Suprapubic skin (tissue), 4 donors: Measurements from ENCODE around the gene PEPD. TPM values are rescaled to one million over a fixed set of nuclear protein-coding genes. Genes with fewer than 3 reads are reported as not detected.

ENCODE experiments used
- DNase-seq, 2 donors: peaks; one replicate each; pipeline ENCODE4 v3.0.0-alpha.2; 2019; ENCODE audit warnings: low spot score in 2 of 2
- H3K27ac ChIP-seq: fragments of 200-600 bp; sonication (generic); one replicate; pipeline ENCODE4 v1.5.1; 2019
- H3K27me3 ChIP-seq: fragments of 200-600 bp; sonication (generic); one replicate; pipeline ENCODE4 v1.5.1; 2019
- H3K36me3 ChIP-seq: fragments of 200-600 bp; sonication (generic); one replicate; pipeline ENCODE4 v1.5.1; 2019
- H3K4me1 ChIP-seq: fragments of 200-600 bp; sonication (generic); one replicate; pipeline ENCODE4 v1.5.1; 2019
- H3K4me3 ChIP-seq: fragments of 200-600 bp; sonication (generic); one replicate; pipeline ENCODE4 v1.5.1; 2019; ENCODE audit warnings: mild to moderate bottlenecking
- H3K9me3 ChIP-seq: fragments of 200-600 bp; sonication (generic); one replicate; pipeline ENCODE4 v1.5.1; 2019
- EP300 ChIP-seq: sonication (generic); formaldehyde crosslinking; IDR thresholded peaks from one replicate; pipeline ENCODE4 v1.6.1; 2017; ENCODE audit warnings: antibody characterized with exemption
- POLR2A ChIP-seq, 2 donors: fragments of 450-650 bp; IDR thresholded peaks; one replicate each; pipeline ENCODE4 v1.6.1; 2017; ENCODE audit warnings: antibody characterized with exemption in 2 of 2, mild to moderate bottlenecking in 2 of 2, moderate library complexity in 2 of 2
- POLR2AphosphoS5 ChIP-seq, 3 donors: sonication (generic); formaldehyde crosslinking; IDR thresholded peaks; one replicate each; pipeline ENCODE4 v1.6.1; 2017; ENCODE audit warnings: antibody characterized with exemption in 3 of 3
- WGBS: methylation state at CpG from one replicate; pipeline ENCODE4 v1.1.5; 2018; 5-methylcytosine and 5-hydroxymethylcytosine counted together
- total RNA-seq, 4 donors: library from RNA; depleted of rRNA; stranded (reverse); fragments of >200 nt; gene quantifications; one replicate each; pipeline ENCODE4 v1.1.0, GENCODE V29; 2016
- TF ChIP-seq, protein P1 (sequence below), 2 donors: fragments of 200-600 bp in 1 of 2; fragments of 450-650 bp in 1 of 2; sonication (generic) in 1 of 2; IDR thresholded peaks; one replicate each; pipeline ENCODE4 v1.5.1; 2016 to 2019; ENCODE audit warnings: antibody characterized with exemption in 2 of 2, mild to moderate bottlenecking in 1 of 2, moderate library complexity in 1 of 2

The PEPD gene
- total RNA-seq, 4 donors from 2014 or later: 35.2 to 73.8 (median 55.9) TPM

DNA sequence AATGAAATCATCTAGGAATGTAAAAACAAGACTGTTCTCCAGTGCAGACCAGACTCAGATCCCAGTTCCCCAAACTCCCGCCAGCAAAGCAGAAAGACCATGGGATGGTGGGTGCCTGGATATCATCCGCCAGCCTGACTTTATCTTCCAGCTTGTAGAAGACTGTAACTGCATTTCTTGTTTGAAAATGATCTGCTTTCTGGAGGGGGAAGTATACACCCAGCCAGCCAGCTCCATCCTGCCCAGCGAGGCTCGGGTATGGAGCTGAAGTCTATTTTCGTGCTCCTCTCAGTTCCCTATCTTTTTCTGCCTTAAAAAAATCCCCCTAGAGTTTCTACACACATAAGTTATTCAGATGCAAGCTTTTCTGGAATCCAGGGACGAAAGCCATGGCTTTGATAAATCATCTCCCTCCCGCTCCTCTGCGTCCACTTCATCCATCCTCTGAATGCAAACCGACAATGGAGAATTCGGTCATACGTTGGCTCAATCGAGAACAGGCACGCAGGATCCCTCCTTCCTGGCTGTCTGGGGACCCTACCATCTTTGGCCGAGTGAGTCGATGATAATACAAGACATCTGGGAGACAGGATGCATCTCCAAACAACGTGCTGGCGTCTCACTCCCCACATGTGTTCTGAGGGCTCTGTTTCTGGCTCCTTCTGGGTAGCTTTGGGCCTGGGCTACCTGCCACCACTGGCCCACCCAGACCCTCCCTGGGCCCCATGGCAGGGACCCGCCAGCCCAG lies 116.9 kb downstream of the PEPD start:
- WGBS: 75% methylated on average over 18 of the region's 18 CpGs
- no peaks in the 10 kb centered on the region for H3K9me3 ChIP-seq
- DNase-seq: peak in 1 of 2 donors; percentile 56
- no peak overlapping the region for H3K4me3 ChIP-seq
- H3K36me3 ChIP-seq: no peaks in the 10 kb centered on the region
- H3K4me1 ChIP-seq: peaks cover 20% of the 10 kb centered on the region
- no peak overlapping the region for H3K27ac ChIP-seq
- H3K27me3 ChIP-seq: no peaks in the 10 kb centered on the region
- TF ChIP-seq POLR2A (IDR thresholded peaks at IDR 0.05) (no peak), EP300 (no peak), POLR2AphosphoS5 (IDR thresholded peaks at IDR 0.05) (no peak)
- TF ChIP-seq, protein P1, sequence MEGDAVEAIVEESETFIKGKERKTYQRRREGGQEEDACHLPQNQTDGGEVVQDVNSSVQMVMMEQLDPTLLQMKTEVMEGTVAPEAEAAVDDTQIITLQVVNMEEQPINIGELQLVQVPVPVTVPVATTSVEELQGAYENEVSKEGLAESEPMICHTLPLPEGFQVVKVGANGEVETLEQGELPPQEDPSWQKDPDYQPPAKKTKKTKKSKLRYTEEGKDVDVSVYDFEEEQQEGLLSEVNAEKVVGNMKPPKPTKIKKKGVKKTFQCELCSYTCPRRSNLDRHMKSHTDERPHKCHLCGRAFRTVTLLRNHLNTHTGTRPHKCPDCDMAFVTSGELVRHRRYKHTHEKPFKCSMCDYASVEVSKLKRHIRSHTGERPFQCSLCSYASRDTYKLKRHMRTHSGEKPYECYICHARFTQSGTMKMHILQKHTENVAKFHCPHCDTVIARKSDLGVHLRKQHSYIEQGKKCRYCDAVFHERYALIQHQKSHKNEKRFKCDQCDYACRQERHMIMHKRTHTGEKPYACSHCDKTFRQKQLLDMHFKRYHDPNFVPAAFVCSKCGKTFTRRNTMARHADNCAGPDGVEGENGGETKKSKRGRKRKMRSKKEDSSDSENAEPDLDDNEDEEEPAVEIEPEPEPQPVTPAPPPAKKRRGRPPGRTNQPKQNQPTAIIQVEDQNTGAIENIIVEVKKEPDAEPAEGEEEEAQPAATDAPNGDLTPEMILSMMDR (IDR thresholded peaks at IDR 0.05): no peak

DNA sequence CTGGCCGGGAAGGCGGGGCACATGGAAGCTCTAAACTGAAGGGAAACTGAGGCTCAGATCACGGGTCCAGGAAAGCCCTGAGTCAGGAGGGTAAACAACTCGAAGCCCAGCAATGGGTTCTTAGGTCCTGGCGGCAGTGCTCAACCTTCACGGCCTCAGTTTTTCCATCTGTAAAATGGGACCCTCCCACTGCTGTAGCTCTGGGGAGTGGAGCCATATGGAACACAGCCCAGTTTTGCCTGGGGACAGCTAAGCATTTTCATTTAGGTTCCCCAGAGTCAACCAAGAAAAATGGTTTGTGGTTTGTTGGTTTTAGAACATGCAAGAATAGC lies 117.7 kb downstream of the PEPD start:
- H3K4me3 ChIP-seq: no peak overlapping the region
- no peaks in the 10 kb centered on the region for H3K36me3 ChIP-seq
- TF ChIP-seq POLR2A (IDR thresholded peaks at IDR 0.05) (no peak), EP300 (no peak)
- TF ChIP-seq, protein P1 (IDR thresholded peaks at IDR 0.05): no peak
- H3K9me3 ChIP-seq: no peaks in the 10 kb centered on the region
- H3K27ac ChIP-seq: no peak overlapping the region
- no peaks in the 10 kb centered on the region for H3K27me3 ChIP-seq
- WGBS: 88% methylated on average over 6 of the region's 6 CpGs
- H3K4me1 ChIP-seq: peaks cover 20% of the 10 kb centered on the region
- DNase-seq: no peak

DNA sequence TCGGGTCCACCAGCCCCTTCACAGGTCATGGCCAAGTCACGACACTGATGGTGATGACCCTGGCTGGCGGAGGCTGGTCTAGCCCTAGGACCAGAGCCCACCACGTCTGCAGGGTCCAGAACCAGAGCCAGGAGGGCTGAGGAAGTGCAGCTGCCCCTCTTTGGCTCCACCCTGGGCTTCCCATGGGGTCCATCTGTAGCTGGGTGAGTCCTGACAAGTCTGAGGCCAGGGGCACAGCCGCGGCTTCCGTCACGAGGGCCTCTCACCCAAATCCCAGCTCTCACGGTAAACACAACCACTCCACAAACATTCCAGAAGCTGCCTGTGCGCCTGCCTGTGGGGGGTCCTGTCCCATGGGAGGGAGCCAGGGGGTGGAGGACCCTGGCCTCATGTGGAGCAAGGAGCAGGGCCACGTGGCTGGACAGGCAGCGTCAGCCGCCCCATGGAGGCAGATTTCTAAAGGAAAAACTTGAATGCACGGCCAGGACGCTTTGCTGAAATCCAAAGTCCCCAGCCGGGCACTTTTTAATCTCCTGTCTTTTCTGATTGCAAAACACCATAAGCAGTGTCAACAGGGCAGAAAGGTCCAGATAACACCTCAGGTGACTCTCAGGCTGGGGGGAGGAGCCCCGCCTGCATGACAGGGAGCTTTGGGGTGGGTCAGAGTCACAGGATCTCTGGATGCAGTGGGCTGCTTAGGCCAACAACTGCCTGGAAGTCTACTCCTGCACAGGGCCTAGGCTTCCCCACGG lies 118.2 kb downstream of the PEPD start:
- no peak overlapping the region for H3K4me3 ChIP-seq
- H3K9me3 ChIP-seq: no peaks in the 10 kb centered on the region
- no peak for TF ChIP-seq POLR2AphosphoS5 (IDR thresholded peaks at IDR 0.05)
- no peak for TF ChIP-seq POLR2A (IDR thresholded peaks at IDR 0.05)
- TF ChIP-seq, protein P1 (IDR thresholded peaks at IDR 0.05): no peak
- TF ChIP-seq EP300: no peak
- H3K4me1 ChIP-seq: peaks cover 20% of the 10 kb centered on the region
- H3K27me3 ChIP-seq: no peaks in the 10 kb centered on the region
- 85% methylated on average over 10 of the region's 18 CpGs for WGBS
- H3K36me3 ChIP-seq: no peaks in the 10 kb centered on the region
- H3K27ac ChIP-seq: no peak overlapping the region
- peak in 1 of 2 donors; percentile 56 for DNase-seq

DNA sequence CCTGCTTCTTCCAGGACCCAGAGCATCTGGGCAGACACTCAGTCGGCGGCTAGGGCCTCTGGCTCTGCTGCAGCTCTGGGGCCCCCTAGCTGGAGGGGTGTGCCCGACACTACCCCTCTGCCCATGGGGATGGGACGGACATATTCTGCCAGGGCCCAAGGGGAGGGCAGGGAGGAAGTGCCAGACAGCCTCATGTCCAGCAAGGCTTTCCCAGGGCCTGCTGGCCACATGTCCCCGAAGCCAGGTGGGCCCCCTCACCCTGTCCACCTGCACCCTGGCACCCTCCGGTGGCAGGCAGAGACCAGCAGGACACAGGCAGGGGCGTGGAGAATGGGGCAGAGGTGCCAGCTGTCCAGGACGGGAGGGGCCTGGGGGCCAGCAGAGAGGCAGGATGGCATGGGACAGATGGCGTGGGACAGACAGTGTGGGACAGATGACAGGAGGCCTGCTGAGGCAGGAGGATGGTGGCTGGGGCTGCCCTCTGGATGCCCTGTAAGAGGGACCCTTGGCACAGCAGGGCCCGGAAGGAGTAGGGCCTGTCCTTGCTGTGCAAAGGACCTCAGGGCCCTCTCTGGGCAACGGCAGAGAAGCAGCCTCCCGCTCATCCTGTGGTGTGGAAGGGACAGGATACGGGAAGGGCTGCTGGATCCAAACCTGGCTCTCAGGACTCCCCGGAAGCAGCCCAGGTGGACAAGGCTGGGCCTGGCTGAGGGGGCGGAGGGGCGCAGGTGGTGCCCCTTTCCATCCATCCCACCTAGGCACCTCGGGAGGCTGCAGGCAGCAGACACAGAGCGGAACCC lies 119.0 kb downstream of the PEPD start:
- DNase-seq: no peak
- Histone ChIP-seq H3K4me1 (peaks cover 20% of the 10 kb centered on the region), H3K27ac (no peak overlapping the region), H3K27me3 (no peaks in the 10 kb centered on the region), H3K9me3 (no peaks in the 10 kb centered on the region), H3K4me3 (no peak overlapping the region), H3K36me3 (no peaks in the 10 kb centered on the region)
- TF ChIP-seq EP300: no peak
- TF ChIP-seq POLR2A (IDR thresholded peaks at IDR 0.05): no peak
- TF ChIP-seq, protein P1 (IDR thresholded peaks at IDR 0.05): no peak
- no peak for TF ChIP-seq POLR2AphosphoS5 (IDR thresholded peaks at IDR 0.05)
- 90% methylated on average over 10 of the region's 18 CpGs for whole genome bisulfite sequencing
